ENCODE data around the gene RAB6B.

Gene RAB6B

GRCh38 chr3:133895208-133896001 is at the start of gene RAB6B:
RAB6B (minus strand) TSS chr3:133895882; CDS start chr3:133895466, 416 bp downstream.
- H3K4me3 ChIP-seq (ENCODE audit: low read depth, low read length), result peak within 1 kb of the TSS; percentile 71
- DNase-seq (ENCODE audit: low read depth), result peak; percentile 44
- TF ChIP-seq CTCF (conservative IDR thresholded peaks at IDR 0.05; ENCODE audit: low read depth, low read length), result no peak

GRCh38 chr3:133944641-133945380 is 49.1 kb upstream of the RAB6B start:
- TF ChIP-seq CTCF (conservative IDR thresholded peaks at IDR 0.05; ENCODE audit: low read depth, low read length), result no peak
- DNase-seq (ENCODE audit: low read depth), result peak; percentile 97
- peak overlapping the region; percentile 14 for H3K4me3 ChIP-seq (ENCODE audit: low read depth, low read length)

GRCh38 chr3:133944181-133944580 is 48.5 kb upstream of the RAB6B start:
- peak; percentile 51 for DNase-seq (ENCODE audit: low read depth)
- TF ChIP-seq CTCF (conservative IDR thresholded peaks at IDR 0.05; ENCODE audit: low read depth, low read length), result no peak
- no peak overlapping the region for H3K4me3 ChIP-seq (ENCODE audit: low read depth, low read length)

- H3K4me3 ChIP-seq (ENCODE audit: low read depth, low read length), result no peak overlapping the region
- no peak for TF ChIP-seq CTCF (conservative IDR thresholded peaks at IDR 0.05; ENCODE audit: low read depth, low read length)
- peak; percentile 98 for DNase-seq (ENCODE audit: low read depth)
These were observed 48.0 kb upstream of the RAB6B start for GRCh38 chr3:133943639-133944141.

- no peak overlapping the region for H3K4me3 ChIP-seq (ENCODE audit: low read depth, low read length)
- no peak for TF ChIP-seq CTCF (conservative IDR thresholded peaks at IDR 0.05; ENCODE audit: low read depth, low read length)
- no peak for DNase-seq (ENCODE audit: low read depth)
These were observed 47.4 kb upstream of the RAB6B start for GRCh38 chr3:133943031-133943535.

GRCh38 chr3:133941415-133941821 is 45.7 kb upstream of the RAB6B start:
- TF ChIP-seq CTCF (conservative IDR thresholded peaks at IDR 0.05; ENCODE audit: low read depth, low read length), result peak; percentile 22
- H3K4me3 ChIP-seq (ENCODE audit: low read depth, low read length), result no peak overlapping the region
- peak; percentile 74 for DNase-seq (ENCODE audit: low read depth)
